ENCODE data around the gene LEMD3.

LEMD3 gene

DNA sequence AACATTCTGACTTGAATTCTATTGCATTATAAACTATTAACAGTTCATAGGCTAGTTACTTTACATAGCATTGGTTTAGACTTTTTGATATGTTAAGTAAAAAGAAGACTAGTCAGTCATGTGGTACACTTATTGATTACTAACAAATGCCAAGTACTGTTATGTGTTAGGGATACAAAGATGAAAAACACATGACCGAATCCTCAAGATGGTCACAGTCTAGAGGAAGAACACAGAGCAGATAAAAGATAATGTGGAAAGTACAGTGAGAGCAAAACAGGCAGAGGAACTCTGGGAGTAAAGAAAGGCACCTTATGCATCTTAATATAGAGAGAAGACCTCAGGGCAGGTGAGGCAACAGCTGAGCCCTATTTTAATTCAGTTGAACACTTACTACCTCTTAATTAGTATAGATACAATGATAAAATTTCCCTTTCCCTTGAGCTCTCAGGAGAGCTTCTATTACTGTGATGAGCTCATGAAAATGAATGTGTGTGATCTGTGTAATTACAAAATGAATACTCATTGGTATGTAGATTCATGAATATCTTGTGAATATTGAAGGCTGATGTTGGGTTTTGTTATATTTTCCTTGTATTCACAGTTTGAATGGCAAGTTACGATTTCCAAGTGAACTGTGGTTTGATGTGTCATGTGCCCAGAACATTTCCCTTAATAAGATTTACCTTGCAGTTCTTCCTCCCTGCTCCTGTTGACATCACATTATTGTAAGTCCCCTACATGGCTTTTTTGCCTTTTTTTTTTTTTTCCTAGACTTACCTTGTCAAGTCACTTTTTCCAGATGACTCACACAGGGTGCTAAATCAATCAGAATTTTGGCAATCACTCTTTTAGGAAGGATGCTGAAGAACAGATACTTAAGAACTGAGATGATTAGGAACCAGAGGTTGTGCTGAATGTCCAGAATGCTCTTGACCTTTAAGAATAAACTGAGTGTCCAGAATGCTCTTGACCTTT lies 79.6 kb downstream of the LEMD3 start:
- H3K36me3 ChIP-seq (ENCODE audit: control insufficient read depth, insufficient read depth, low read length): no peaks in the 10 kb centered on the region
- H3K4me1 ChIP-seq (ENCODE audit: control insufficient read depth, insufficient read depth, low read length): no peaks in the 10 kb centered on the region
- no peaks in the 10 kb centered on the region for H3K27me3 ChIP-seq (ENCODE audit: control insufficient read depth, insufficient read depth, low read length, poor library complexity, severe bottlenecking)
- no peak overlapping the region for H3K4me3 ChIP-seq (ENCODE audit: insufficient read depth, low read depth, low read length)
- no peaks in the 10 kb centered on the region for H3K9me3 ChIP-seq (ENCODE audit: control insufficient read depth, low read length)
- no peak overlapping the region for H3K27ac ChIP-seq (ENCODE audit: insufficient read depth, low read depth, low read length, poor library complexity, severe bottlenecking)
- 92 to 94% methylated on average over 2 of the region's 2 CpGs for WGBS, 2 experiments

DNA sequence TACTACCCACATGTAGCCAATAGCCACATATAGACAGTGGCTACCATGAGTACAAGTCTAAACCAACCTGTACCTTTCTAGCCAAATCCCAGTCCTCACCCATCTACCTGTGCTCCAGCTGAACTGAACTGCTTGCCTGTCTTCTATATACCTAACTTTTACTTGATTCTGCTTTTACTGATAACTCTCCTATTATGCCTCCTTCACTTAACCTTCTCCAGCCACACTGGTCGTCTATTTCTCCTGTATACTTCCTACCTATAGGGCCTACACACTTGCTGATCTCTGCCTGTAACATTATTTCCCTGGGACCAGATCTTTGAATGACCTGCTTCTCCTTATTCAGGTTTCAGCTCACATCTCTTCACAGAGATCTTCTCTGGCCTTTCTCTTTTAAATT lies 83.1 kb downstream of the LEMD3 start:
- 83 to 88% methylated on average over 1 of the region's 1 CpG for WGBS, 2 experiments
- H3K36me3 ChIP-seq (ENCODE audit: control insufficient read depth, insufficient read depth, low read length): no peaks in the 10 kb centered on the region

DNA sequence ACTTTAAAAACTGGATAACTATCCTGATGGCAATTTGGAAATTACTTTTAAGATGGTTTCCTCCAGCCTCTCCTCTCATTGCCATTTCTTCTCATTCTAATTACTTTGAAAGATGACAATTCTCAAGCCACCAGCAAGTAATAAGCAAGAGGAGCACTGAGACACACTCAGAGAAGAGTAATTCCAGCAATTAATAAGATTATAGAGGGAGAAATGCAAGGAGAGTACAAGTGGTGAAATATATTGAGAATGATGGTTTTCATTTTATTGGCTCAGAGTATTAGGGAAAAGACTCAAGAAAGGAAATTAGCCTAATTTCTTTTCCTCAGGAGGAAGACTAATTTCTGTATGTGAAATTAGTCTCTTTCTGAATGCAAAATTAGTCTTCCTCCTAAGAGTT lies 88.6 kb downstream of the LEMD3 start:
- no peaks in the 10 kb centered on the region for H3K4me1 ChIP-seq (ENCODE audit: control insufficient read depth, insufficient read depth, low read length)
- no peak overlapping the region for H3K4me3 ChIP-seq (ENCODE audit: insufficient read depth, low read depth, low read length)
- no peak overlapping the region for H3K27ac ChIP-seq (ENCODE audit: insufficient read depth, low read depth, low read length, poor library complexity, severe bottlenecking)
- no peaks in the 10 kb centered on the region for H3K9me3 ChIP-seq (ENCODE audit: control insufficient read depth, low read length)
- no peaks in the 10 kb centered on the region for H3K27me3 ChIP-seq (ENCODE audit: control insufficient read depth, insufficient read depth, low read length, poor library complexity, severe bottlenecking)
- no peaks in the 10 kb centered on the region for H3K36me3 ChIP-seq (ENCODE audit: control insufficient read depth, insufficient read depth, low read length)

More for the DNA sequence above, 83.1 kb downstream of the LEMD3 start:
- Histone ChIP-seq H3K27ac (ENCODE audit: insufficient read depth, low read depth, low read length, poor library complexity, severe bottlenecking) (no peak overlapping the region), H3K4me3 (ENCODE audit: insufficient read depth, low read depth, low read length) (no peak overlapping the region), H3K27me3 (ENCODE audit: control insufficient read depth, insufficient read depth, low read length, poor library complexity, severe bottlenecking) (no peaks in the 10 kb centered on the region), H3K4me1 (ENCODE audit: control insufficient read depth, insufficient read depth, low read length) (no peaks in the 10 kb centered on the region), H3K9me3 (ENCODE audit: control insufficient read depth, low read length) (no peaks in the 10 kb centered on the region)

DNA sequence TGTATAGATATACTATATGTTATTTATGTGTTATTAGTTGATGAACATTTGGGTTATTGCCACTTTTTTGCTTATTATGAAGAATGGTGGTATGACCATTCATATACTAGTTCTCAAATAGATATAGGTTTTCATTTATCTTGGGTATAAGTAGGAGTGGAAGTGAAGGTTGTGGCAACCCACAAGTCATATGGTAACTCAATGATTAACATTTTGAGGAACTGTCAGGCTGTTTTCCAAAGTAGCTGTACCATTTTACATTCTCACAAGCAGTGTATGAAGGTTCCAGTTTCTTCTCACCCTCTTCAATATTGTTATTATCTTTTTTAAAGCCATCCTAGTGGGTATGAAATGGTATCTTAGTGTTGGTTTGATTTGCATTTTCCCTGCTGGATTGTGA lies 90.1 kb downstream of the LEMD3 start:
- no peak overlapping the region for H3K4me3 ChIP-seq (ENCODE audit: insufficient read depth, low read depth, low read length)
- no peaks in the 10 kb centered on the region for H3K27me3 ChIP-seq (ENCODE audit: control insufficient read depth, insufficient read depth, low read length, poor library complexity, severe bottlenecking)
- H3K36me3 ChIP-seq (ENCODE audit: control insufficient read depth, insufficient read depth, low read length): no peaks in the 10 kb centered on the region
- H3K4me1 ChIP-seq (ENCODE audit: control insufficient read depth, insufficient read depth, low read length): no peaks in the 10 kb centered on the region
- no peaks in the 10 kb centered on the region for H3K9me3 ChIP-seq (ENCODE audit: control insufficient read depth, low read length)
- no peak overlapping the region for H3K27ac ChIP-seq (ENCODE audit: insufficient read depth, low read depth, low read length, poor library complexity, severe bottlenecking)

DNA sequence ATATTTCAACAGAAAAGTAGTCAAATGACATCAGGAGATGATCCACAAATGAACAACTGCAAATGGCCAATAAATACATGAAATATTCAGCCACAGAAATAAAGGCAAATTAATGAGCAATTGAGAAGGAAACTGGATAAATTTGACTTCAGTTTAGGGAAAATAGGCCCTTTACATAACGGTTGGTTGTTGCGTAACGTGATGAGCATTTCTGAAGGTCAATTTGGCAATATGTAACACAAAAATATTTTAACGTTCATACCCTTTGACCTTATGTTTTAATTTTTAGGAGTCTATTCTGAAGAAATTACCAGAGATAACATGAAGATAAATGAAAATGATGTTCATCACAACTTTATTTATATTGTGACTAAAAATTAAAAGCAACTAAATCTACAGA lies 94.4 kb downstream of the LEMD3 start:
- 92 to 94% methylated on average over 3 of the region's 4 CpGs for WGBS, 2 experiments
- no peak overlapping the region for H3K4me3 ChIP-seq (ENCODE audit: insufficient read depth, low read depth, low read length)
- no peaks in the 10 kb centered on the region for H3K9me3 ChIP-seq (ENCODE audit: control insufficient read depth, low read length)
- H3K27me3 ChIP-seq (ENCODE audit: control insufficient read depth, insufficient read depth, low read length, poor library complexity, severe bottlenecking): no peaks in the 10 kb centered on the region
- H3K4me1 ChIP-seq (ENCODE audit: control insufficient read depth, insufficient read depth, low read length): no peaks in the 10 kb centered on the region
- no peaks in the 10 kb centered on the region for H3K36me3 ChIP-seq (ENCODE audit: control insufficient read depth, insufficient read depth, low read length)
- H3K27ac ChIP-seq (ENCODE audit: insufficient read depth, low read depth, low read length, poor library complexity, severe bottlenecking): no peak overlapping the region

DNA sequence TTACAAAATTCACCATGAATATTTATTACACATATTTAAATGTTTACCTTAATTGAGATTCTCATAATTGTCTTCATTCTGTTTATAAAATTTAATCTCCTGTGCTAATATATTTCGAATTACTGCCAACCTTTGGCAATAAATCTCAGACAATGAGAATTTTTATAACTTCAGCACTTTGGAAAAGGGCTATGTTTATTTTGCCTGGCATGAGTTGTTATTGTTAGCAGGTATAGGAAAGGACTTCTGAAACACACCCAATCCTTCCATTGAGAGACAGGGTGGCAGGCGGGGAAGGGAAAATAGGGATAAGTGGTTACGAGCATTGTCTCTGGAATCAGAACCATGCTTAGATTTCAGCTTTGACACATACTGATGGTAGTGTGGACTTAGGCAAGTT lies 97.0 kb downstream of the LEMD3 start:
- H3K36me3 ChIP-seq (ENCODE audit: control insufficient read depth, insufficient read depth, low read length): no peaks in the 10 kb centered on the region
- no peak overlapping the region for H3K27ac ChIP-seq (ENCODE audit: insufficient read depth, low read depth, low read length, poor library complexity, severe bottlenecking)
- no peak overlapping the region for H3K4me3 ChIP-seq (ENCODE audit: insufficient read depth, low read depth, low read length)
- no peaks in the 10 kb centered on the region for H3K4me1 ChIP-seq (ENCODE audit: control insufficient read depth, insufficient read depth, low read length)
- H3K9me3 ChIP-seq (ENCODE audit: control insufficient read depth, low read length): no peaks in the 10 kb centered on the region
- 94 to 100% methylated on average over 2 to 3 of the region's 3 CpGs for WGBS, 2 experiments
- no peaks in the 10 kb centered on the region for H3K27me3 ChIP-seq (ENCODE audit: control insufficient read depth, insufficient read depth, low read length, poor library complexity, severe bottlenecking)

DNA sequence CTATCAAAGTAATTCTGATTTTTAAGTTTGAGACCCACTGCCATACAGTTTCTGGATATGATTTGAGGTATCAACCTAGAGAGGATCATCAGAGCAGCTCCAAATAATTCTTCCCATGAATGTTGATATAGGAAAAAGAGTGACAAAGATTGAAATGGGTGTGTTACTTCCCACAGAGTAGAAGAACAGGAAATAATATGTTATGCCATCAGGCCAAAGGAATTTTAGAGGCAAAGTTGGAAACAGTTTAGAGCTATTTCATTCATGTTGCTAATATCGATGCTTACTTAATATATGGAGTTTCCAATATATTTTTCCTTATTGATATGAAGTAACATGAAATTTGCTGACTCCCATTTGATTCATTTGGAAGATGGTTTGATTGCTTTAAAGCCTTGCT lies 100.2 kb downstream of the LEMD3 start:
- 100% methylated on average over 1 of the region's 1 CpG; no CpG with 5 or more reads in 1 of the 2 experiments for WGBS, 2 experiments
- no peaks in the 10 kb centered on the region for H3K4me1 ChIP-seq (ENCODE audit: control insufficient read depth, insufficient read depth, low read length)
- no peak overlapping the region for H3K4me3 ChIP-seq (ENCODE audit: insufficient read depth, low read depth, low read length)
- H3K27me3 ChIP-seq (ENCODE audit: control insufficient read depth, insufficient read depth, low read length, poor library complexity, severe bottlenecking): no peaks in the 10 kb centered on the region
- H3K36me3 ChIP-seq (ENCODE audit: control insufficient read depth, insufficient read depth, low read length): no peaks in the 10 kb centered on the region
- H3K27ac ChIP-seq (ENCODE audit: insufficient read depth, low read depth, low read length, poor library complexity, severe bottlenecking): no peak overlapping the region
- H3K9me3 ChIP-seq (ENCODE audit: control insufficient read depth, low read length): no peaks in the 10 kb centered on the region

DNA sequence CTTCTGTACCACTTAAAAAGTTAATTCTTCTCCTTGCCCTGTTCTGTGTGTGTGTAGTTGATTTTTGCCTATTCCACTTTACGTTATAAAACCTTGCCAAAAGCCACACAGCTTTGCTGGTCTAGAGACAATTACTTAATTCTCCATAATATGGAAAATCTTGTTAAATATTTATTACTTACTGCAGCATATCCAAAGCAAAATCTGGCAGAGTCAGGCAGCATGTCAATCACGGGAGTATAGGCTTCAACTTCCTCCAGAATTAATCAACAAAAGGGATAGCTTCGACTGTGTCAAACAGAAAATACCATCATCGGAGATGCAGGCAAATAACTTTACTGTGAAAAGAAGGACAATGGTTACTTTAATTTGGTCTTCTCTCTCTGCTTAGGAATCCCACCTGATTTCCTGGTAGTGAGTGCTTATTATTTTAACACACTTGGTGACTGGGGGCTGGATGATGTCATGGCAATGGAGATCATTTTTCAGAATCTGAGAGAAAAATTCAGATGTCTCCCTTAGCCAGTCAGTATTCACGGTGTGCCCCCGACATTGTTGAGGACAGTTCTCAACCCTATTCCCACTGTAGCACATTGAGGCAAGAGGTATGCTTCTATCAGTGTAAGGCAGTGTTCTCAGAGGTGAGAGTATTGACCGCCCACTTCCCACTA lies 105.4 kb downstream of the LEMD3 start:
- Histone ChIP-seq H3K27me3 (ENCODE audit: control insufficient read depth, insufficient read depth, low read length, poor library complexity, severe bottlenecking) (peaks cover 22% of the 10 kb centered on the region), H3K9me3 (ENCODE audit: control insufficient read depth, low read length) (no peaks in the 10 kb centered on the region), H3K4me3 (ENCODE audit: insufficient read depth, low read depth, low read length) (no peak overlapping the region), H3K36me3 (ENCODE audit: control insufficient read depth, insufficient read depth, low read length) (no peaks in the 10 kb centered on the region), H3K4me1 (ENCODE audit: control insufficient read depth, insufficient read depth, low read length) (no peaks in the 10 kb centered on the region), H3K27ac (ENCODE audit: insufficient read depth, low read depth, low read length, poor library complexity, severe bottlenecking) (no peak overlapping the region)
- WGBS, 2 experiments: 95% methylated on average over 6 of the region's 7 CpGs

DNA sequence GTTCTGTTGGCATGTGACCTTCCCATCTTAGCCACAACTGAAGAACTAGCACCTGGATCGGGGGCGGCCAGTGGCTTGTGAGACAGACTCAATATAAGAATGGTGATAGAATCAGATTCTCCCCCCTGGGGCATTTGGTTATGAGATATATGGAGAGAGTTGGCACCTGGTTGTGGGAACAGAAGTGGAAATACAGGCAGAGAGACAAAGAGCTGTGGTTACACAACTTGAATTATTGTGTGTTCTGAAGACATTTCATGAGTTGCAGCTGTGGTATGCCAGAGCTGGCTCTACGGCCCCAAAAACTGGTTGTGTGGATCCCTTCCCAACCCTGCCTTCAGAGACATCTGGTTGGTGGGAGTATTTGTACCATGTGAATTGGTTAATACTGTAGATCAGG lies 106.2 kb downstream of the LEMD3 start:
- Histone ChIP-seq H3K36me3 (ENCODE audit: control insufficient read depth, insufficient read depth, low read length) (no peaks in the 10 kb centered on the region), H3K4me3 (ENCODE audit: insufficient read depth, low read depth, low read length) (no peak overlapping the region), H3K4me1 (ENCODE audit: control insufficient read depth, insufficient read depth, low read length) (no peaks in the 10 kb centered on the region), H3K27ac (ENCODE audit: insufficient read depth, low read depth, low read length, poor library complexity, severe bottlenecking) (no peak overlapping the region), H3K9me3 (ENCODE audit: control insufficient read depth, low read length) (no peaks in the 10 kb centered on the region), H3K27me3 (ENCODE audit: control insufficient read depth, insufficient read depth, low read length, poor library complexity, severe bottlenecking) (peaks cover 30% of the 10 kb centered on the region)
- 94 to 97% methylated on average over 3 of the region's 3 CpGs for WGBS, 2 experiments

DNA sequence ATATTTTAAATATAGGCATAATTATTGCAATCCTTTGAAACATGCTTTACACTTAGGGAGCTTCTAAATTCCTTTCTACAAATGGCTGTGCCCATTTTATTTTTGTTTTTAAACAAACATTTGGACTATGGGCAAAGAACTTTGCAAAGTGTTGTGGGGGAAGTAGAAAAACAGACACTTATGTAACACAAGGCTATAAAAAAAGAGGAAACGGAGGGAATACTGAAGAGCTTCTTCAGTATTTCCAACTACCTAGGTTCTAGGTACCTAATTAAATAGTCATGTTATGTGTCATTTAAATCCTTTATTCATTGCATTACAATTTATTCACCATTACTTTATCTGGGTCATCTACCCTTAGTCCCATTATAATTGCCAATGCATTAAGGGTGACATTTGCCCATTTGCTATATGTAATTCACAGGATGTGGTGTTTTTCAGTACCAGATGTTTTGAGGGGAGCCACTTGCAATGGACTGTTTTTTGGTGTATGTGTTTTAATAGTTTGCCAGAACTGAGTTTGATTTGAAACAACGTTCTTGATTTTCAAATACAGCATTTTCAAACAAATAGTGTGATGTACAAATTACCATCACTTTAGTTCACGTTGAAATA lies 107.6 kb downstream of the LEMD3 start:
- Histone ChIP-seq H3K27ac (ENCODE audit: insufficient read depth, low read depth, low read length, poor library complexity, severe bottlenecking) (no peak overlapping the region), H3K4me3 (ENCODE audit: insufficient read depth, low read depth, low read length) (no peak overlapping the region), H3K4me1 (ENCODE audit: control insufficient read depth, insufficient read depth, low read length) (no peaks in the 10 kb centered on the region), H3K9me3 (ENCODE audit: control insufficient read depth, low read length) (no peaks in the 10 kb centered on the region), H3K36me3 (ENCODE audit: control insufficient read depth, insufficient read depth, low read length) (no peaks in the 10 kb centered on the region), H3K27me3 (ENCODE audit: control insufficient read depth, insufficient read depth, low read length, poor library complexity, severe bottlenecking) (peaks cover 31% of the 10 kb centered on the region)
- WGBS, 2 experiments: 85 to 91% methylated on average over 3 of the region's 3 CpGs

Data from ectodermal cell (in vitro differentiated cells).